ENCODE measurements around the gene HLA-C.
"Not testable (repeated sequence)": the region's sequence is repeated elsewhere in the genome, so short reads cannot be mapped to it uniquely, and the experiment has no call there.

The HLA-C gene

GRCh38 chr6:31285982-31286381, 14.1 kb upstream of the HLA-C start:
- Mint-ChIP-seq H3K36me3 (peaks cover 4% of the 10 kb centered on the region), H3K4me1 (peaks cover 11% of the 10 kb centered on the region), H3K27ac (no peak overlapping the region), H3K27me3 (no peaks in the 10 kb centered on the region), H3K9me3 (peaks cover 4% of the 10 kb centered on the region), H3K4me3 (no peak overlapping the region)

GRCh38 chr6:31285486-31285885, 13.6 kb upstream of the HLA-C start:
- Mint-ChIP-seq H3K9me3 (peaks cover 4% of the 10 kb centered on the region), H3K36me3 (peaks cover 4% of the 10 kb centered on the region), H3K27me3 (no peaks in the 10 kb centered on the region), H3K27ac (no peak overlapping the region), H3K4me1 (peaks cover 11% of the 10 kb centered on the region), H3K4me3 (no peak overlapping the region)

DNA sequence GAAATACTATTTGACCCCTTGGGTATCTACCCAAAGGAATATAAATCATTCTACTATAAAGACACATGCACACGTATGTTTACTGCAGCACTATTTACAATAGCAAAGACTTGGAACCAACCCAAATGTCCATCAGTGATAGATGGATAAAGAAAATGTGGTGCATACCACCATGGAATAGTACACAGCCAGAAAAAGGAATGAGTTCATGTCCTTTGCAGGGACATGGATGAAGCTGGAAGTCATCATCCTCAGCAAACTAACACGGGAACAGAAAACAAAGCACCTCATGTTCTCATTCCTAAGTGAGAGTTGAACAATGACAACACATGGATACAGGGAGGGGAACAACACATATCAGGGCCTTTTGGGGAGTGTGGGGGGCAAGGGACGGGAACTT, 7.8 kb upstream of the HLA-C start:
- not testable (repeated sequence) for H3K9me3 Mint-ChIP-seq, H3K36me3 Mint-ChIP-seq, H3K27me3 Mint-ChIP-seq, H3K4me3 Mint-ChIP-seq, H3K4me1 Mint-ChIP-seq
- H3K27ac Mint-ChIP-seq = peak overlapping the region; percentile 15

- H3K9me3 Mint-ChIP-seq = no peaks in the 10 kb centered on the region
- H3K36me3 Mint-ChIP-seq = peaks cover 17% of the 10 kb centered on the region
- H3K4me3 Mint-ChIP-seq = peak overlapping the region; percentile 95
- H3K27ac Mint-ChIP-seq = peak overlapping the region; percentile 96
- peaks cover 41% of the 10 kb centered on the region for H3K4me1 Mint-ChIP-seq
- H3K27me3 Mint-ChIP-seq = no peaks in the 10 kb centered on the region
Observed at GRCh38 chr6:31272836-31273626, 1.1 kb upstream of the HLA-C start.

GRCh38 chr6:31272436-31272835, 544 bp upstream of the HLA-C start:
- Mint-ChIP-seq H3K27me3 (no peaks in the 10 kb centered on the region), H3K4me3 (peak overlapping the region; percentile 95), H3K4me1 (peaks cover 47% of the 10 kb centered on the region), H3K36me3 (peaks cover 17% of the 10 kb centered on the region), H3K9me3 (no peaks in the 10 kb centered on the region), H3K27ac (peak overlapping the region; percentile 96)

DNA sequence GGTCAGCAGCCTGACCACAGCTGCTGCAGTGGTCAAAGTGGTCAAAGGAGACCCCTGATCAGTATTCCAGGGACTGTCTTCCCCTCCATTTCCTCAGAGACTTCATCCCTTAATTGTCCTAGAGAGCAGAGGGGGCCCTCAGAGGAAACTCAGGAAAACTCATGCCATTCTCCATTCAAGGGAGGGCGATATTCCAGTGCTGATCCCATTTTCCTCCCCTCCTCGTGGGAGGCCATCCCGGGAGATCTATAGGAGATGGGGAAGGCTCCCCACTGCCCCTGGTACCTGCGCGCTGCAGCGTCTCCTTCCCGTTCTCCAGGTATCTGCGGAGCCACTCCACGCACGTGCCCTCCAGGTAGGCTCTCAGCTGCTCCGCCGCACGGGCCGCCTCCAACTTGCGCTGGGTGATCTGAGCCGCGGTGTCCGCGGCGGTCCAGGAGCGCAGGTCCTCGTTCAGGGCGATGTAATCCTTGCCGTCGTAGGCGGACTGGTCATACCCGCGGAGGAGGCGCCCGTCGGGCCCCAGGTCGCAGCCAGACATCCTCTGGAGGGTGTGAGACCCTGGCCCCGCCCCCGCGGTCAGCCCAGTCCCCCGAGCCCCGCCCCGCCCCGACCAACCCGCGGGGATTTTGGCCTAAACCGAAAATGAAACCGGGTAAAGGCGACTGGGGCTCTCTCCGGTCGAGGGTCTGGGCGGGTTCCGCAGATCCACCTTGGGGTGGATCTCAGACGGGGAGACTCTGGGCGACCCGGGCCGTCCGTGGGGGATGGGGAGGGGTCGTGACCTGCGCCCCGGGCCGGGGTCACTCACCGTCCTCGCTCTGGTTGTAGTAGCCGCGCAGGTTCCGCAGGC, 878 bp downstream of the HLA-C start:
- H3K4me1 Mint-ChIP-seq = peaks cover 59% of the 10 kb centered on the region
- no peaks in the 10 kb centered on the region for H3K9me3 Mint-ChIP-seq
- peak overlapping the region; percentile 95 for H3K4me3 Mint-ChIP-seq
- H3K27me3 Mint-ChIP-seq = no peaks in the 10 kb centered on the region
- H3K36me3 Mint-ChIP-seq = peaks cover 19% of the 10 kb centered on the region
- H3K27ac Mint-ChIP-seq = peak overlapping the region; percentile 93

GRCh38 chr6:31268836-31269235, 3.1 kb downstream of the HLA-C start:
- Mint-ChIP-seq H3K27me3 (no peaks in the 10 kb centered on the region), H3K9me3 (no peaks in the 10 kb centered on the region), H3K4me1 (peaks cover 60% of the 10 kb centered on the region), H3K4me3 (peak overlapping the region; percentile 95), H3K36me3 (peaks cover 19% of the 10 kb centered on the region), H3K27ac (peak overlapping the region; percentile 80)

GRCh38 chr6:31268369-31268765, 3.5 kb downstream of the HLA-C start:
- peak overlapping the region; percentile 48 for H3K27ac Mint-ChIP-seq
- no peaks in the 10 kb centered on the region for H3K9me3 Mint-ChIP-seq
- H3K36me3 Mint-ChIP-seq = peaks cover 19% of the 10 kb centered on the region
- H3K4me1 Mint-ChIP-seq = peaks cover 56% of the 10 kb centered on the region
- no peaks in the 10 kb centered on the region for H3K27me3 Mint-ChIP-seq
- peak overlapping the region; percentile 9 for H3K4me3 Mint-ChIP-seq

- peaks cover 51% of the 10 kb centered on the region for H3K4me1 Mint-ChIP-seq
- H3K9me3 Mint-ChIP-seq = no peaks in the 10 kb centered on the region
- peaks cover 19% of the 10 kb centered on the region for H3K36me3 Mint-ChIP-seq
- H3K27ac Mint-ChIP-seq = peak overlapping the region; percentile 48
- peak overlapping the region; percentile 9 for H3K4me3 Mint-ChIP-seq
- no peaks in the 10 kb centered on the region for H3K27me3 Mint-ChIP-seq
Observed at GRCh38 chr6:31267651-31268368, 4.1 kb downstream of the HLA-C start.

DNA sequence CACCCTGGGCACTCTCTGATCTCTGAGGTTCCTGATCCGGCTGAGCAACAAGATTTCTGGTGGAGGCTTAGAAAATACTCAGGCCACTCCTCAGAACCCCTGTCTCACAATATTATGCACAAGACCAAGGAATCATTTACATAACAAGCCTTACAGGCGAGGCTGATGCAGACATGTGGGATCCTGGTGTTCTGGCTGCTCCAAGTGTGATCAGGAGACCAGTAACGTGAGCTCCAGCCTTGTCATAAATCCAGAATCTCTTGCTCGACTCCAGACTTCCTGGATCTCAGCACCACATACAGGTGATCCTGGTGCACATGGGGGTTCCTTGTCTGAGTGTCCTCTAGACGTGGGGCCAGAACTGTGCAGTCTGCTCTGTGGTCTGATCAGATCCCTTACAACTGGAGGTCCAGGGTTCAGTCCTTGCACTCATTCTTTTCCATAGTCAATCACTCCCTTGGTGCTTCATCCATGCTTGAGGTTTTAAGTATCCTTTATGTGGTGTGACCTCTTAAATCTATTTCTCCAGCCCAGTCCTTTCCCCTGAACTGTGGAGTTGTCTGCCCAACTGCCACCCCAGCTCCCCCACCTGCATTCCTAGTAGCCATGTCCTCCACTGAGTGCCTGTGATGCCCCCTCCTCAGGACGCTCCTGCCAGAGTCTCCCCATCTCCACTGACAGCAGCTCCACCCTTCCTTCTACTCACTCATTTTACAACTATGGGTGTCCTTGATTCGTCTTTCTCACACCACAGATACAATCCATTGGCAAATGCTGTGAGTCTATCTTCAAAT, 5.1 kb downstream of the HLA-C start:
- Mint-ChIP-seq H3K27ac (peak overlapping the region; percentile 48), H3K36me3 (peaks cover 20% of the 10 kb centered on the region), H3K4me1 (peaks cover 49% of the 10 kb centered on the region), H3K9me3 (peaks cover under 1% of the 10 kb centered on the region), H3K4me3 (no peak overlapping the region), H3K27me3 (no peaks in the 10 kb centered on the region)

- Mint-ChIP-seq H3K27ac (no peak overlapping the region), H3K27me3 (no peaks in the 10 kb centered on the region), H3K4me3 (no peak overlapping the region), H3K9me3 (peaks cover 4% of the 10 kb centered on the region), H3K36me3 (peaks cover 21% of the 10 kb centered on the region), H3K4me1 (peaks cover 58% of the 10 kb centered on the region)
Observed at GRCh38 chr6:31265926-31266325, 6.0 kb downstream of the HLA-C start.

DNA sequence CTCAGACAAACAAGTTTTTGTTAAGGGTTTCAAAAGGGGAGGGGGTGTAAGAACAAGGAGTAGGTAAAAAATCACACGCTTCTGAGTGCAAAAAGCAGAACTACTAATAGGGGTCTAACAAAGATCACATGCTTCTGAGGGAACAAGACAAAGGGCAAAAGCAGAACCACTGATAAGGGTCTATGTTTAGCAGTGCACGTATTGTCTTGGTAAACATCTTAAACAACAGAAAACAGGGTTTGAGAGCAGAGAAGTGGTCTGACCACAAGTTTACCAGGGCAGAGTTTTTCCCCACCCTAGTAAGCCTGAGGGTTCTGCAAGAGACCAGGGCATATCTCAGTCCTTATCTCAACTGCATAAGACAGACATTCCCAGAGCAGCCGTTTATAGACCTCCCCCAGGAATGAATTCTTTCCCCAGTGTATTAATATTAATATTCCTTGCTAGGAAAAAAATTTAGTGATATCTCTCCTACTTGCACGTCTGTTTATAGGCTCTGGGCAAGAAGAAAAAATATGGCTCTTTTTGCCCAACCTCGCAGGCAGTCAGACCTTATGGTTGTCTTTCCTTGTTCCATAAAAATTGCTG, 8.5 kb downstream of the HLA-C start:
- not testable (repeated sequence) for H3K27me3 Mint-ChIP-seq

DNA sequence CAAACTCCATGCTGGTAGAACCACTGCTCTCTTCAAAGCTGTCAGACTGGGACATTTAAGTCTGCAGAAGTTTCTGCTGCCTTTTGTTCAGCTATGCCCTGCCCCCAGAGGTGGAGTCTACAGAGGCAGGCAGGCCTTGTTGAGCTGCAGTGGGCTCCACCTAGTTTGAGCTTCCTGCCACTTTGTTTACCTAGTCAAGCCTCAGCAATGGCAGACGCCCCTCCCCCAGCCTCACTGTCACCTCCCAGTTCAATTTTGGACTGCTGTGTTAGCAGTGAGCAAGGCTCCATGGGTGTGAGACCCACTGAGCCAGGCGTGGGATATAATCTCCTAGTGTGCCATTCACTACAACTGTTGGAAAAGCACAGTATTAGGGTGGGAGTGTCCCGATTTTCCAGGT, 11.9 kb downstream of the HLA-C start:
- Mint-ChIP-seq H3K27ac (peak overlapping the region; percentile 59), H3K4me1 (peaks cover 32% of the 10 kb centered on the region), H3K4me3 (peak overlapping the region; percentile 44)
- H3K36me3 Mint-ChIP-seq, H3K27me3 Mint-ChIP-seq, H3K9me3 Mint-ChIP-seq: not testable (repeated sequence)

More for the DNA sequence above, 8.5 kb downstream of the HLA-C start:
- not testable (repeated sequence) for H3K27ac Mint-ChIP-seq, H3K4me3 Mint-ChIP-seq, H3K36me3 Mint-ChIP-seq, H3K9me3 Mint-ChIP-seq
- H3K4me1 Mint-ChIP-seq = peaks cover 61% of the 10 kb centered on the region

DNA sequence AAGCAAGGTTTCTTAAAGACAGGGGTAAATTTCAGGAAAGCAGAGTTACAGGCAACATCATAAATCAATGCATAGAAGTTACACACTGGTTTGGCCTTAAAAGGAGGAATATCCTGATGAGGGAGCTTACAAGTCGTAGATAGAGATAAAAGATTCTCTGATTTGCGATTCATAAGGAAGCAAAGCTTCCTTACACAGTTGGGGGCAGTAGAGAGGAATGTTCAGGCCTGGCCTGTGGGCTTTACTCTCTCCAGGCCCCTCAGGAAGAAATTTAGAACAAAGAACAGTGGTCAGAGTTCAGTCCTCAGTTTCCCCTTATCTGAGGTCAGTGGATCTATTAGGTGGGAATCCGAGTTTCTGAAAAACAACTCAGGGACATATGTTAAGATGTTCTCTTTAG, 19.3 kb downstream of the HLA-C start:
- H3K4me1 Mint-ChIP-seq = peaks cover 15% of the 10 kb centered on the region
- peaks cover 9% of the 10 kb centered on the region for H3K9me3 Mint-ChIP-seq
- no peak overlapping the region for H3K27ac Mint-ChIP-seq
- no peak overlapping the region for H3K4me3 Mint-ChIP-seq
- H3K27me3 Mint-ChIP-seq = no peaks in the 10 kb centered on the region
- peaks cover 2% of the 10 kb centered on the region for H3K36me3 Mint-ChIP-seq

GRCh38 chr6:31251261-31251660, 20.6 kb downstream of the HLA-C start:
- Mint-ChIP-seq H3K27ac (no peak overlapping the region), H3K4me3 (no peak overlapping the region), H3K4me1 (peaks cover 15% of the 10 kb centered on the region), H3K27me3 (no peaks in the 10 kb centered on the region), H3K36me3 (peaks cover 8% of the 10 kb centered on the region), H3K9me3 (peaks cover 20% of the 10 kb centered on the region)
